ENCODE measurements around the gene ROBO4.

Gene ROBO4

DNA sequence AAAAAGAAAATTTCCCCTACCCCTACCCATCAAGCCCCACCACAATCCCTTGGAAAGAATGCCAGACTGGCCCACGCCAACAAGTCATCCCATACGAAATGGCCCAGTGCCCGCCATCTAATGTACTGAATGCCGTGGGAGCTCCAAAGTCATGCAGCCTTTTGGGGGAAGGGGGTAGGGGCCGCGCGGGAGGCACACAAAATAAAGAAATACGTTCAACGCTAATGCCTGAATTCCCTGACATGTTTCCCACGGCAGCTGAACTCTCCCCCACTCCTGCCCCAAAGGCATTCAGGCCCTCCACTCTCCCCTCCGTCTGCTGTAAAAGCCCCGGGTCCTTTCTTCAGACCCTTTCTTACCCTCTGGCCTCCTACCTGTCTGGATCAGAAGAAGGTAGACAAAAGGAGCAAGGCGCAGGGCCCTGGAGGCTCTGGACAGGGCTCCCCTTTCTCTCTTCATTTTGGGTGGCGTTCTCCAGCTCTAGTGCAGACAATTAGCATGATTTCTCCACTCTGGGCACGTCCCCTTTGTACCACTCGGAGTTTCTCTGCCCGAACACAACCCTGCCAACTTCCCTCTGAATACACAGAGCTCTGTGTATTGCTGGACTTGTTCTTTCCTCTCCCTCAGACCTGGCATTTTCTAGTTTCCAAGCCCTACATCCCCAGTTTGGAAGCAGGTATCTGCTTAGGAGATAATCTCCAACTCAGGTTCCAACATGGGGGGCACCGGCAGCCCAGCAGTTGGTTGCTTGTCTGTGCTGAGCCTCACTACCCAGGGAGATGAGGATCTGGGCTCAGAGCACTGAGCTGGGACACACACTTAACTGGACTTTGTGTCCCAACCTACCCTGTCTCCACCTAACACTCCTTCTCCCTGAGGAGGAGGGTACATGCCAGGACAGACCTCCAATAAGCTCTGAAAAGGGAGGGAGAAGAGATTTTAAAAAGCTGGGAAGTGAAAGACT is 38.2 kb upstream of the ROBO4 start, which contains the start of gene HEPACAM:
HEPACAM (minus strand) TSS at position 500 of the 967 bp plus-strand sequence; CDS start at position 459, 41 bp downstream.
- Histone ChIP-seq H3K27ac (ENCODE audit: low read depth, low read length) (no peak within 1 kb of the TSS), H3K9me3 (ENCODE audit: control insufficient read depth, insufficient read depth, low read length) (no peaks in the 10 kb centered on the region), H3K36me3 (ENCODE audit: control insufficient read depth, insufficient read depth, low read length) (no peaks in the 10 kb centered on the region), H3K9ac (ENCODE audit: low read depth, low read length) (no peak within 1 kb of the TSS), H3K27me3 (ENCODE audit: control insufficient read depth, insufficient read depth, low read length) (0 out of 2 replicates have a peak, but pooled peaks cover 11% of the 10 kb centered on the region), H3K4me1 (ENCODE audit: control insufficient read depth, insufficient read depth, low read length) (peaks cover 4% of the 10 kb centered on the region), H3K4me3 (ENCODE audit: low read depth, low read length) (no peak within 1 kb of the TSS)

DNA sequence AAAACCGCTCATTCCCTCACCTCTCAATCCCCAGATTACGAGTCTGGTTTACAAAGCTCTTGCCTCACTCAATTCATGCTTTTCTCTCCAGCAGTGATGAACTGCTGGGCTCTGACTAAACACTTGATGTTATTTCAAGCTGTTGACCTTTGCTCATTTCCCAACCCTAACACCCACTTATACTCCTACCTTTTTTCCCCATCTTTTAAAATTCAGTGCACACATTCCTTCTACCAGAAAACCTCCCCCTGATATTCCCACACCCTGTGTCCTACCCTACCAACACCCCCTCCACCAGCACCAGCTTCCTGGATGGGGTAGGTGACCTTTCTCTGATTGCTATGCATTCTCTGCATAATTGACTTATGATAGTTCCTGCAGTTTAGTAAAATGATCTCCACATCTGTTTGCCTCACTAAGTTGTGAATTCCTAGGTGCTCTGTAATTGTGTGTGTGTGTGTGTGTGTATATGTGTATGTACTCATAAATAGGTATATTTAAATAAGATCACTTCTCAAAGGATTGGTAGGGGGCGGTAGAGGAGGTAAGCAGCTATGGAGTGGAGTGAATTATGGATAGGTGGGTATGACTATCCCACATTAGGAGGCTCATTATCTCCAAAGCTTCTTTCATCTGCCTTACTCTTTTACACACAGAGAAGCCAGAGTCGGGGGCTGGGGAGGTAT is 37.3 kb upstream of the ROBO4 start:
- Histone ChIP-seq H3K27ac (ENCODE audit: low read depth, low read length) (no peak overlapping the region), H3K27me3 (ENCODE audit: control insufficient read depth, insufficient read depth, low read length) (0 out of 2 replicates have a peak, but pooled peaks cover 11% of the 10 kb centered on the region), H3K36me3 (ENCODE audit: control insufficient read depth, insufficient read depth, low read length) (no peaks in the 10 kb centered on the region), H3K4me1 (ENCODE audit: control insufficient read depth, insufficient read depth, low read length) (peaks cover 4% of the 10 kb centered on the region), H3K9me3 (ENCODE audit: control insufficient read depth, insufficient read depth, low read length) (no peaks in the 10 kb centered on the region), H3K4me3 (ENCODE audit: low read depth, low read length) (no peak overlapping the region), H3K9ac (ENCODE audit: low read depth, low read length) (no peak overlapping the region)

DNA sequence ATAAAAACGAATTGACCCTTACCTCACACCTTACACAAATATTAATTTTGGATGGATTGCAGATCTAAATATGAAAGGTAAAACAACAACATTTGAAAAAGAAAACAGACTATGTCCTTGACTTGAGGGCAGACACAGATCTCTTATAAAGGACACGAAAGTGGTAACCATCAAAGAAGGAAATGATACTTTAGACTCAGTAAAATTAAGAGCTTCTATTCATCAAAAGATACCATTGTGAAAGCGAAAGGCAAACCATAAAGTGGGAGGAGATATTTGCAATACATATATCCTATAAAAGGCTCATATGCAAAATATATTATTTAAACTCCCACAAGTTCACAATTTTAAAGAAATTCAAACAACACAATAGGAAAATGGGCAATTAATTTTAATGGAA is 33.1 kb upstream of the ROBO4 start:
- Histone ChIP-seq H3K27ac (ENCODE audit: low read depth, low read length) (no peak overlapping the region), H3K9ac (ENCODE audit: low read depth, low read length) (no peak overlapping the region), H3K4me3 (ENCODE audit: low read depth, low read length) (no peak overlapping the region), H3K36me3 (ENCODE audit: control insufficient read depth, insufficient read depth, low read length) (no peaks in the 10 kb centered on the region), H3K4me1 (ENCODE audit: control insufficient read depth, insufficient read depth, low read length) (peaks cover 4% of the 10 kb centered on the region), H3K9me3 (ENCODE audit: control insufficient read depth, insufficient read depth, low read length) (no peaks in the 10 kb centered on the region), H3K27me3 (ENCODE audit: control insufficient read depth, insufficient read depth, low read length) (no peaks in the 10 kb centered on the region)

GRCh38 chr11:124928942-124929665 is 31.4 kb upstream of the ROBO4 start:
- Histone ChIP-seq H3K4me1 (ENCODE audit: control insufficient read depth, insufficient read depth, low read length) (no peaks in the 10 kb centered on the region), H3K4me3 (ENCODE audit: low read depth, low read length) (no peak overlapping the region), H3K9me3 (ENCODE audit: control insufficient read depth, insufficient read depth, low read length) (no peaks in the 10 kb centered on the region), H3K27me3 (ENCODE audit: control insufficient read depth, insufficient read depth, low read length) (peaks cover 7% of the 10 kb centered on the region; the same call in 1 of the 2 replicates), H3K36me3 (ENCODE audit: control insufficient read depth, insufficient read depth, low read length) (no peaks in the 10 kb centered on the region), H3K9ac (ENCODE audit: low read depth, low read length) (no peak overlapping the region), H3K27ac (ENCODE audit: low read depth, low read length) (no peak overlapping the region)

GRCh38 chr11:124923296-124923695 is 25.6 kb upstream of the ROBO4 start:
- H3K9me3 ChIP-seq (ENCODE audit: control insufficient read depth, insufficient read depth, low read length) = no peaks in the 10 kb centered on the region
- peaks cover 65% of the 10 kb centered on the region for H3K27me3 ChIP-seq (ENCODE audit: control insufficient read depth, insufficient read depth, low read length)
- no peak overlapping the region for H3K27ac ChIP-seq (ENCODE audit: low read depth, low read length)
- no peak overlapping the region for H3K4me3 ChIP-seq (ENCODE audit: low read depth, low read length)
- no peaks in the 10 kb centered on the region for H3K36me3 ChIP-seq (ENCODE audit: control insufficient read depth, insufficient read depth, low read length)
- no peak overlapping the region for H3K9ac ChIP-seq (ENCODE audit: low read depth, low read length)
- 0 out of 2 replicates have a peak, but pooled peaks cover 5% of the 10 kb centered on the region for H3K4me1 ChIP-seq (ENCODE audit: control insufficient read depth, insufficient read depth, low read length)

DNA sequence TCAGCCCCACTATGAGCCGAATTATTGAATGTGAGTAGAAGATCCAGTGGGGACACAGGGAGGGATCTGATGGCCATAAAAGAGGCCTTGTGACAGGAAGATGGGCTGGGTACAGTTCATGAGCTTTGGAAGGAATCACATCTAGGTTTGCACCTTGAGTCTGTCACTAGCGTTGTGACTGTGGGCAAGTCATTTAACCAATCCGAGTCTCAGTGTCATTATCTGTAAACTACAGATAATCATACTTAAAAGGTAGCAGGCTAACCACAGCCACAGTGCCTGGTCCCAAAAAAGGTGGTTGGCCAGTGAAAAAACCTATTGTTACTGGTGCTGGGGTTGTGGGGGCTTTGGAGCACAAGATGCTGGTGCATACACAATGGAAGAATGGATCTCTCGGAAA is 25.2 kb upstream of the ROBO4 start:
- Histone ChIP-seq H3K36me3 (ENCODE audit: control insufficient read depth, insufficient read depth, low read length) (no peaks in the 10 kb centered on the region), H3K27me3 (ENCODE audit: control insufficient read depth, insufficient read depth, low read length) (peaks cover 68% of the 10 kb centered on the region), H3K9me3 (ENCODE audit: control insufficient read depth, insufficient read depth, low read length) (no peaks in the 10 kb centered on the region), H3K4me3 (ENCODE audit: low read depth, low read length) (no peak overlapping the region), H3K9ac (ENCODE audit: low read depth, low read length) (no peak overlapping the region), H3K4me1 (ENCODE audit: control insufficient read depth, insufficient read depth, low read length) (0 out of 2 replicates have a peak, but pooled peaks cover 5% of the 10 kb centered on the region), H3K27ac (ENCODE audit: low read depth, low read length) (no peak overlapping the region)

- Histone ChIP-seq H3K9me3 (ENCODE audit: control insufficient read depth, insufficient read depth, low read length) (no peaks in the 10 kb centered on the region), H3K27me3 (ENCODE audit: control insufficient read depth, insufficient read depth, low read length) (peaks cover 74% of the 10 kb centered on the region), H3K4me3 (ENCODE audit: low read depth, low read length) (peak overlapping the region; percentile 55), H3K9ac (ENCODE audit: low read depth, low read length) (0 out of 2 replicates have a peak overlapping the region, but pooled peaks have one; percentile 35), H3K36me3 (ENCODE audit: control insufficient read depth, insufficient read depth, low read length) (no peaks in the 10 kb centered on the region), H3K4me1 (ENCODE audit: control insufficient read depth, insufficient read depth, low read length) (0 out of 2 replicates have a peak, but pooled peaks cover 5% of the 10 kb centered on the region), H3K27ac (ENCODE audit: low read depth, low read length) (no peak overlapping the region)
These were observed 23.4 kb upstream of the ROBO4 start for GRCh38 chr11:124920870-124921609.

DNA sequence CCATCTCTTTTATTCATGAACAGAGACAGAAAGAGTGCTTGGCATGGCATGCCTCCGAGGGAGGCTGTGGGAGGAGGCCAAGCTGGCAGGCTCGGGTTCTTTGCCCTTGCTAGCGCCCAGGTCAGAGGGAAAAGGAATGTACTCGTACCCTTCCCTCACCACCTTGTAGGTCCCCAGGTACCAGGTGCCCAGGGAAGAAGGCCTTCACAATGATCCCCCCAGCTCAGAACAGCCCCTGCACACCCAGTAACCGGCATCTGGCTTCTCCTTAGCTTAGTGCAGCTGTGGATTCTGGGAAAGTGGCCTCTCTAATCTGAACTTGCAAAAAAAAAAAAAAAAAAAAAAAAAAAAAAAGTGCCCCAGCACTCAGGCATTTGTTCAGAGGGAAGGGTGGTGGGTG is 22.7 kb upstream of the ROBO4 start:
- Histone ChIP-seq H3K4me3 (ENCODE audit: low read depth, low read length) (peak overlapping the region; percentile 55), H3K27ac (ENCODE audit: low read depth, low read length) (no peak overlapping the region), H3K9ac (ENCODE audit: low read depth, low read length) (no peak overlapping the region), H3K36me3 (ENCODE audit: control insufficient read depth, insufficient read depth, low read length) (no peaks in the 10 kb centered on the region), H3K4me1 (ENCODE audit: control insufficient read depth, insufficient read depth, low read length) (0 out of 2 replicates have a peak, but pooled peaks cover 5% of the 10 kb centered on the region), H3K27me3 (ENCODE audit: control insufficient read depth, insufficient read depth, low read length) (peaks cover 74% of the 10 kb centered on the region), H3K9me3 (ENCODE audit: control insufficient read depth, insufficient read depth, low read length) (no peaks in the 10 kb centered on the region)

GRCh38 chr11:124919898-124920297 is 22.2 kb upstream of the ROBO4 start:
- no peaks in the 10 kb centered on the region for H3K36me3 ChIP-seq (ENCODE audit: control insufficient read depth, insufficient read depth, low read length)
- no peak overlapping the region for H3K4me3 ChIP-seq (ENCODE audit: low read depth, low read length)
- 0 out of 2 replicates have a peak, but pooled peaks cover 5% of the 10 kb centered on the region for H3K4me1 ChIP-seq (ENCODE audit: control insufficient read depth, insufficient read depth, low read length)
- H3K27me3 ChIP-seq (ENCODE audit: control insufficient read depth, insufficient read depth, low read length) = peaks cover 74% of the 10 kb centered on the region
- no peak overlapping the region for H3K27ac ChIP-seq (ENCODE audit: low read depth, low read length)
- no peaks in the 10 kb centered on the region for H3K9me3 ChIP-seq (ENCODE audit: control insufficient read depth, insufficient read depth, low read length)
- no peak overlapping the region for H3K9ac ChIP-seq (ENCODE audit: low read depth, low read length)

GRCh38 chr11:124918950-124919349 is 21.3 kb upstream of the ROBO4 start, which contains the start of gene HEPN1:
Gene HEPN1 (plus strand): TSS chr11:124919250.
- no peak within 1 kb of the TSS for H3K27ac ChIP-seq (ENCODE audit: low read depth, low read length)
- peaks cover 66% of the 10 kb centered on the region for H3K27me3 ChIP-seq (ENCODE audit: control insufficient read depth, insufficient read depth, low read length)
- H3K9ac ChIP-seq (ENCODE audit: low read depth, low read length) = no peak within 1 kb of the TSS
- H3K36me3 ChIP-seq (ENCODE audit: control insufficient read depth, insufficient read depth, low read length) = no peaks in the 10 kb centered on the region
- no peak within 1 kb of the TSS for H3K4me3 ChIP-seq (ENCODE audit: low read depth, low read length)
- H3K9me3 ChIP-seq (ENCODE audit: control insufficient read depth, insufficient read depth, low read length) = no peaks in the 10 kb centered on the region
- 0 out of 2 replicates have a peak, but pooled peaks cover 5% of the 10 kb centered on the region for H3K4me1 ChIP-seq (ENCODE audit: control insufficient read depth, insufficient read depth, low read length)
